Panc1 (cell line): ENCODE data around the gene PCSK7.

Source experiments
- POLR2AphosphoS5 ChIP-seq: IDR thresholded peaks from 2 replicates; pipeline ENCODE4 v1.6.1; 2012; ENCODE audit warnings: mild to moderate bottlenecking, low read depth, low read length, moderate library complexity
- SIN3A ChIP-seq: IDR thresholded peaks from 2 replicates; pipeline ENCODE4 v1.6.1; 2012; ENCODE audit warnings: low read depth, mild to moderate bottlenecking, low read length, moderate library complexity, borderline replicate concordance; ENCODE audit not compliant: insufficient read depth
- TF ChIP-seq, protein P1 (sequence below): fragments of 450-650 bp; IDR thresholded peaks from 2 replicates; pipeline ENCODE4 v1.5.1; 2017; ENCODE audit warnings: mild to moderate bottlenecking
- TF ChIP-seq, protein P2 (sequence below), 2 experiments: IDR thresholded peaks; 2 replicates each; pipeline ENCODE4 v1.6.1; 2011 to 2012; ENCODE audit warnings: low read depth in 2 of 2, control low read depth in 1 of 2, low read length in 1 of 2, mild to moderate bottlenecking in 1 of 2, moderate library complexity in 1 of 2; ENCODE audit not compliant: insufficient read depth in 1 of 2

DNA sequence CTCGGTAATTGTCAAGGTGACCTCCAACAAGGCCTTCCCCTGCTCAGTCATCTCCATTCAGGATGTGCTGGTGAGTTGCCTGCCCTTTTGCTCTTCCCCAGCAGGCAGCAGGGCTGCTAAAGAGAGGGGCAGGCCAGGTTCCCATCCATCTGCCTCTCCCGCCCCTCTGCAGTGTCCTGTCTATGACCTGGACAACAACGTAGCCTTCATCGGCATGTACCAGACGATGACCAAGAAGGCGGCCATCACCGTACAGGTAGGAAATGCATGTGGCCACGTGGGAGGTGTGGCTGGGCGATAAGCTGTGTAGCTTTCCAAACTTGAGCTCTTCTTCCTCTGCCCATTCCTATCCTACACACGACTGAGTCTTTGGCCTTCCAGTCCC, 49.3 kb downstream of the PCSK7 start:
- TF ChIP-seq SIN3A = no peak
- TF ChIP-seq, protein P1, sequence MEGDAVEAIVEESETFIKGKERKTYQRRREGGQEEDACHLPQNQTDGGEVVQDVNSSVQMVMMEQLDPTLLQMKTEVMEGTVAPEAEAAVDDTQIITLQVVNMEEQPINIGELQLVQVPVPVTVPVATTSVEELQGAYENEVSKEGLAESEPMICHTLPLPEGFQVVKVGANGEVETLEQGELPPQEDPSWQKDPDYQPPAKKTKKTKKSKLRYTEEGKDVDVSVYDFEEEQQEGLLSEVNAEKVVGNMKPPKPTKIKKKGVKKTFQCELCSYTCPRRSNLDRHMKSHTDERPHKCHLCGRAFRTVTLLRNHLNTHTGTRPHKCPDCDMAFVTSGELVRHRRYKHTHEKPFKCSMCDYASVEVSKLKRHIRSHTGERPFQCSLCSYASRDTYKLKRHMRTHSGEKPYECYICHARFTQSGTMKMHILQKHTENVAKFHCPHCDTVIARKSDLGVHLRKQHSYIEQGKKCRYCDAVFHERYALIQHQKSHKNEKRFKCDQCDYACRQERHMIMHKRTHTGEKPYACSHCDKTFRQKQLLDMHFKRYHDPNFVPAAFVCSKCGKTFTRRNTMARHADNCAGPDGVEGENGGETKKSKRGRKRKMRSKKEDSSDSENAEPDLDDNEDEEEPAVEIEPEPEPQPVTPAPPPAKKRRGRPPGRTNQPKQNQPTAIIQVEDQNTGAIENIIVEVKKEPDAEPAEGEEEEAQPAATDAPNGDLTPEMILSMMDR = no peak
- TF ChIP-seq, protein P2, sequence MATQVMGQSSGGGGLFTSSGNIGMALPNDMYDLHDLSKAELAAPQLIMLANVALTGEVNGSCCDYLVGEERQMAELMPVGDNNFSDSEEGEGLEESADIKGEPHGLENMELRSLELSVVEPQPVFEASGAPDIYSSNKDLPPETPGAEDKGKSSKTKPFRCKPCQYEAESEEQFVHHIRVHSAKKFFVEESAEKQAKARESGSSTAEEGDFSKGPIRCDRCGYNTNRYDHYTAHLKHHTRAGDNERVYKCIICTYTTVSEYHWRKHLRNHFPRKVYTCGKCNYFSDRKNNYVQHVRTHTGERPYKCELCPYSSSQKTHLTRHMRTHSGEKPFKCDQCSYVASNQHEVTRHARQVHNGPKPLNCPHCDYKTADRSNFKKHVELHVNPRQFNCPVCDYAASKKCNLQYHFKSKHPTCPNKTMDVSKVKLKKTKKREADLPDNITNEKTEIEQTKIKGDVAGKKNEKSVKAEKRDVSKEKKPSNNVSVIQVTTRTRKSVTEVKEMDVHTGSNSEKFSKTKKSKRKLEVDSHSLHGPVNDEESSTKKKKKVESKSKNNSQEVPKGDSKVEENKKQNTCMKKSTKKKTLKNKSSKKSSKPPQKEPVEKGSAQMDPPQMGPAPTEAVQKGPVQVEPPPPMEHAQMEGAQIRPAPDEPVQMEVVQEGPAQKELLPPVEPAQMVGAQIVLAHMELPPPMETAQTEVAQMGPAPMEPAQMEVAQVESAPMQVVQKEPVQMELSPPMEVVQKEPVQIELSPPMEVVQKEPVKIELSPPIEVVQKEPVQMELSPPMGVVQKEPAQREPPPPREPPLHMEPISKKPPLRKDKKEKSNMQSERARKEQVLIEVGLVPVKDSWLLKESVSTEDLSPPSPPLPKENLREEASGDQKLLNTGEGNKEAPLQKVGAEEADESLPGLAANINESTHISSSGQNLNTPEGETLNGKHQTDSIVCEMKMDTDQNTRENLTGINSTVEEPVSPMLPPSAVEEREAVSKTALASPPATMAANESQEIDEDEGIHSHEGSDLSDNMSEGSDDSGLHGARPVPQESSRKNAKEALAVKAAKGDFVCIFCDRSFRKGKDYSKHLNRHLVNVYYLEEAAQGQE (IDR thresholded peaks at IDR 0.05; ENCODE audit: insufficient read depth in 1 of 2, low read depth in 2 of 2, low read length in 1 of 2) = no peak
- no peak for TF ChIP-seq POLR2AphosphoS5
